GM19452 (cell line): ENCODE measurements around the gene CD151.

Experiments used
- ATAC-seq: cut with Tn5 transposase; IDR thresholded peaks from one replicate; pipeline ENCODE4 v1.9.1; 2021; ENCODE audit not compliant: unreplicated experiment

Gene CD151

DNA sequence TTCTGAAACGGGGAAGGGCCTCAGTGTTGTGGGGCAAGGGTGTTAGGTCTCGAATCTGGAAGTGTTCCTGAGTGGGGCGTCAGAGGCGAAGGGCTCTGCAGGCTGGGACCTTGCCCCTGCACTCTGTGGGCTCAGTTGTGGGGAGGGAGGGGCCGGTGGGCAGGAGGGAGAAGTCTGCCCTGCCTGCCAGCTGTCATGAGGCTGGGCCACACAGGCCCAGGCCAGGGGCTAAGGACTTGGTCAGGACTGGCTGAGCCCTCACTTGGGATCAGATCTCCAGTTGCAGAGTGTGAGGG lies 4.9 kb upstream of the CD151 start, which contains the start of gene CRACR2B:
CRACR2B (plus strand) TSS at position 23 of the 296 bp plus-strand sequence. CDS start 689 bp downstream, outside the sequence.
- ATAC-seq = no peak

DNA sequence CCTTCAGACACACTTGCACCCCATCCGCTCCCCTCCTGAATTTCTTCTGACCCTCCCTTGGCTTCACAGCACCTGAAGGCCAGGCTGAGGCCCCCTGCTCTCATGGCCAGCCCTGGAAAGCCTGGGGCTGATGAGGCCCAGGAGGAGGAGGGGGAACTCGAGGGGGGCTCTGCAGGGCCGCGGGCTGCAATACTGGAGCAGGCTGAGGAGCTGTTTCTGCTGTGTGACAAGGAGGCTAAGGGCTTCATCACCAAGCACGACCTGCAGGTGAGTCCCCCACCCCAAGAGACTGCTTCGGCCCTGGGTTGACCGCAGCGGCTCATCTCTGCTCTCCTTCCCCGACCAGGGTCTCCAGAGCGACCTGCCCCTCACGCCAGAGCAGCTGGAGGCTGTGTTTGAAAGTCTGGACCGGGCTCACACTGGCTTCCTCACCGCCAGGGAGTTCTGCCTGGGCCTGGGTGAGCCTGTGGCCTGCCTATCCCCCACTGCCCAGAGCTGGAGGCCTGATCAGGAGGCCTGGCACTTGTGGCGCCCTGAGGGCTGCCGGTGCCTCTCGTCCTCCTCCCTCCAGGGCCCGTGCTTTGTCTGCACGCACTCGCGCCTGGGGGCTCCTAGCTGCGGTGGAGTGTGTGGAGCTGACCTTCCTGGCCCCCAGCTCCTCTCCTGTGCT lies 4.1 kb upstream of the CD151 start:
- ATAC-seq = no peak

DNA sequence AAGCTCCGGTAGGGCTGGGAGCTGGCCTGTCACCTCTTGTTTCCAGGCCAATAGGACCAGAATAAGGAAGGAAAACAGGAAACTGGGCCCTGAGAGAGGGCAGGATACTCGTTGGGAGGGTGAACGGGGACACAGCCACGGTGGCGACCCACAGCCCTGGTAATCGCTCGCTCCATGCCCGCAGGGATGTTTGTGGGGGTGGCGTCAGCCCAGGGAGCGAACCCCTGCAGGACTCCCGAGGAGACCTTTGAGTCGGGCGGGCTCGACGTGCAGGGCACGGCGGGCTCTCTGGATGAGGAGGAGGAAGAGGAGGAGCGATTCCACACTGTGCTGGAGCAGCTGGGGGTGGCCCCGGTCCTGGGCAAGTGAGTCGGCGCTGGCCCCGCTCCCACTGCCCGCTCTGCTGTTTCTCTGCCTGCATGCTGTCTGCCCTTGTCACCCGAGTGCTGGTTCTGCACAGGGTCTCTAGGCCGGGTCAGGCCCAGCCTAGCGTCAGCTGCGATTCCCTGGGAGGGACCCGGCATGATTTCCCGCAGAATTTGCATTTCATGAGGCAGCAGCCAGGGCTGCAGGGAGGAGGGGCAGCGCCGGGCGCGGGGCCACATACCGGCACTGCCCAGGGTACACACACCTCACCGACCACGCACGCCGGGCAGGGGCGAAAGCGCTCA lies 3.4 kb upstream of the CD151 start:
- ATAC-seq = no peak

DNA sequence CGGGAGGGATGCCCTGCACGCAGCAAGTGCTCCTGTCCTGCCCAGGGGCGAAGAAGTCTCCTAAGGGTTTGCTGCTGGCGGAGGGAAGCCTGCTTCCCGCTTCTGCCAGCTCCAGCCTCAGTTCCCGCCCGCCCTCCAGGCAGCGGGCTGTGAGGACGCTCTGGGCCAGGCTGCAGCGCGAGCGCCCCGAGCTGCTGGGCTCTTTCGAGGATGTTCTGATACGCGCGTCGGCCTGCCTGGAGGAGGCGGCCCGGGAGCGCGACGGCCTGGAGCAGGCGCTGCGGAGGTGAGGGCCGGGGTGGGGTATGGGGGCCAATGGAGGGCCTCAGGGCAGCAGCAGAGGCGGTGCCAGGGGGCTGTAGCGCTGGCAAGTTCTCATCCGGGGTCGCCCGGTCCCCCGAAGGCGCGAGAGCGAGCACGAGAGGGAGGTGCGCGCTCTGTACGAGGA lies 2.9 kb upstream of the CD151 start:
- ATAC-seq = no peak

GRCh38 chr11:830295-831117 lies 2.2 kb upstream of the CD151 start:
- ATAC-seq = peak; percentile 32

DNA sequence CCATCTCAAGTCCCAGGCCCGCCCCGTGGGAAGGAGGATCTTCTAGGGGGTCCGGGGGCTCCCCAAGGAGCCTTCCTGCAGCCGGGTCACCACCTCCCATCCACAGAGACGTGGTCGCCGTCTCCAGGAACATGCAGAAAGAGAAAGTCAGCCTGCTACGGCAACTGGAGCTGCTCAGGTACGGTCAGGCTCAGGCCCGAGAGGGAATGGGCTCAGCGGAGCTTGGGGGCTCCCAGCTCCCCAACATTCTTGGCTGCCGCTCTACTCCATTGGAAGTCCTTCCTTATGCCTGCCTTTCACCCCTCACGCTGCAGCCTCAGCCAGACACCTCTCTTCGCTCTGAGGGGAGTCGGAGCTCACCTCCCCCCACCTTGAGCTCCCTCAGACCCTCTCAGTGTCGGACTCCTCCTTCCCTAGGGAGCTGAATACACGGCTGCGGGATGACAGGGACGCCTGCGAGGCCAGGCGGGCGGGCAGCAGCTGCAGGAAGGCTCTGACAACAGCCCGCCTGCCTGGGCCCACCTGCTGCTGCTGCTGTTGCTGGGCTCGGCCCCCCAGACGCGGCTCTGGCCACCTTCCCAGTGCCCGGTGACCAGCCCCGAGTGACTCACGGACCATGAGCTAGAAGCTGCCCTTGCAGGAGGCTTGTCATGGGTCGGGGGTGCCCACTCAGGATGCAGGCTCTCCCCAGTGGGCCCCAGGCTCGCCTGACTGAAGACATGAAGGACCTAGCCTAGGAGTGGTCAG lies 1.5 kb upstream of the CD151 start:
- ATAC-seq = no peak

GRCh38 chr11:831961-832528 lies 707 bp upstream of the CD151 start:
- ATAC-seq = no peak

GRCh38 chr11:833114-833791 lies 501 bp downstream of the CD151 start:
- ATAC-seq = no peak

DNA sequence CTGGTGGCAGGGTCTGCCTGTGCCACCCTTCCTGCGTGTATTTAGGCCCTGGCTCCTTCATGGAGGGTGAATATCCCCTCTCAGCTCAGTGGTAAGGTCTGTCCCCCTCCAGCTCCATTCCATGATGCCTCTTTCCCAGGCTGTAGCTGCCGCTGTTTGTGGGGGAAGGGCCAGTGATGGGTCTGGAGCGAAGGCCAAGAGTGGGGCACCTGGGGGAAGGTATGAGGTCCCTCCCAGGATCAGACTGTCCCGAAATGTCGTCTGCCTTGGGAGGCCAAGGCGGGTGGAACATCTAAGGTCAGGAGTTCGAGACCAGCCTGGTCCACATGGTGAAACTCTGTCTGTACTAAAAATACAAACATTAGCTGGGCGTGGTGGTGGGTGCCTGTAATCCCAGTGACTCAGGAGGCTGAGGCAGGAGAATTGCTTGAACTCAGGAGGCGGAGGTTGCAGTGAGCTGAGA lies 1.1 kb downstream of the CD151 start:
- no peak for ATAC-seq

- no peak for ATAC-seq
Measured at GRCh38 chr11:834371-835316, 1.9 kb downstream of the CD151 start.

- no peak for ATAC-seq
Measured at GRCh38 chr11:836274-836673, 3.5 kb downstream of the CD151 start.

DNA sequence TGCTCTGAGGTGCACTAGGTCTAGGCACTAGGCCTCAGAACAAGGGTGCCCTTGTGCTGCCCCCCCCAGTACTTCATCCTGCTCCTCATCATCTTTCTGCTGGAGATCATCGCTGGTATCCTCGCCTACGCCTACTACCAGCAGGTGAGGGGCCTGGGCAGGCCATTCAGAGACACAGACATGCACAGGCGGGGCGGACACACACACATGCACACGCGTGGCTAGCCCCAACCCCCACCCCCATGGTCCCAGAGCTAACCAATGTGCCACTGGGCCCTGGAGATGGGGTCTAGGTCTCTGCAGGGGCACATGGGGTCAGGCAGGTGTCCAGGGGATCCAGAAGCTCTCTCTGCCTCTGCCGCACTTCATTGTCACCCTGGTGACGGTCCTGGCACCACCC lies 3.9 kb downstream of the CD151 start:
- ATAC-seq = no peak

- ATAC-seq = no peak
Measured at GRCh38 chr11:837189-837989, 4.6 kb downstream of the CD151 start.

GRCh38 chr11:837990-838307 lies 5.2 kb downstream of the CD151 start:
- no peak for ATAC-seq

- no peak for ATAC-seq
Measured at GRCh38 chr11:838441-839279, 5.9 kb downstream of the CD151 start.

- no peak for ATAC-seq
Measured at GRCh38 chr11:839280-839623, 6.5 kb downstream of the CD151 start.

DNA sequence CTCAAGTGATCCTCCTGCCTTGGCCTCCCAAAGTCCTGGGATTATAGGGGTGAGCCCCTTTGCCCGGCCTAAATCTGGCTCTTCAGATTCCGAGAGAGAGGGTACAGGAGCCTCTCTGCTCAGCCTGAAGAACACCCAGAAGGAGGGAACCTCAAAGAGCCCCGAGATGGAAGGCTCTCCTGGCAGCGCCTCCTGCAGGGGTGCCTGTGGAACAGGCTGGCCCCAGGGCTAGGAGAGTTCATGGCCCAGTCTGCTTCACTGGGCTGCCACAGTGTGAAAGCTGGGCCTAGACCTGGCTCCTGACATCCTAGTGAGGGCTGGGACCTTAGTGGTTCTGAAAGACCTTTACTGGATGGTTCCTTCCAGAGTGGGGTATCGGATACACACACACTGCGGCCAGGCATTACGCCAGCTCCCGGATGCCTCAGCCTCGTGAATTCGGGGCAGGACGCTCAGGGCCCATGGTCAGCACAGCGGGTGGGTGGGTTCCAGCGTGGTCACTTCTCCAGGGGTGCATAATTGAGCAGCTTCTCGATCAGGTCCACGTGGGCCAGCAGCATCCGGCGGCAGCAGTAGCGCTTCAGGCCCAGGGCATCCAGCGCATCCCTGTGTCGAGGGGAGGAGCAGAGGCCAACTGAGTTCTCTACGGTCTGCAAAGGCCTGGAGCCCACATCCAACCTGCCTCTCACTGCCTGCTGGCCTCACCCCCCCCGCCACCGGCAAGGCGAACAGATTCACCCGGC lies 7.3 kb downstream of the CD151 start:
- no peak for ATAC-seq
